Mucosa of stomach (tissue), 1 donor: Measurements from ENCODE around the gene CD93.
A peak's percentile ranks its signal among the peaks of the same experiment; 100 is the strongest.

Source experiments
- H3K27me3 ChIP-seq: one replicate; pipeline ENCODE4 v1.7.0; 2013; ENCODE audit warnings: mild to moderate bottlenecking, low read length; ENCODE audit not compliant: control insufficient read depth, insufficient read depth
- H3K36me3 ChIP-seq: one replicate; pipeline ENCODE4 v1.7.0; 2013; ENCODE audit warnings: low read length; ENCODE audit not compliant: control insufficient read depth, insufficient read depth
- H3K4me1 ChIP-seq: one replicate; pipeline ENCODE4 v1.7.0; 2013; ENCODE audit warnings: mild to moderate bottlenecking, low read length; ENCODE audit not compliant: control insufficient read depth, insufficient read depth
- H3K4me3 ChIP-seq: one replicate; pipeline ENCODE4 v1.7.0; 2013; ENCODE audit warnings: low read length
- H3K9ac ChIP-seq: one replicate; pipeline ENCODE4 v1.7.0; 2013; ENCODE audit warnings: mild to moderate bottlenecking, low read length, moderate library complexity
- H3K9me3 ChIP-seq: one replicate; pipeline ENCODE4 v1.7.0; 2013; ENCODE audit warnings: mild to moderate bottlenecking, low read length, moderate library complexity; ENCODE audit not compliant: control insufficient read depth
- donor health status: Pancreatic carcinoma.

The CD93 gene

DNA sequence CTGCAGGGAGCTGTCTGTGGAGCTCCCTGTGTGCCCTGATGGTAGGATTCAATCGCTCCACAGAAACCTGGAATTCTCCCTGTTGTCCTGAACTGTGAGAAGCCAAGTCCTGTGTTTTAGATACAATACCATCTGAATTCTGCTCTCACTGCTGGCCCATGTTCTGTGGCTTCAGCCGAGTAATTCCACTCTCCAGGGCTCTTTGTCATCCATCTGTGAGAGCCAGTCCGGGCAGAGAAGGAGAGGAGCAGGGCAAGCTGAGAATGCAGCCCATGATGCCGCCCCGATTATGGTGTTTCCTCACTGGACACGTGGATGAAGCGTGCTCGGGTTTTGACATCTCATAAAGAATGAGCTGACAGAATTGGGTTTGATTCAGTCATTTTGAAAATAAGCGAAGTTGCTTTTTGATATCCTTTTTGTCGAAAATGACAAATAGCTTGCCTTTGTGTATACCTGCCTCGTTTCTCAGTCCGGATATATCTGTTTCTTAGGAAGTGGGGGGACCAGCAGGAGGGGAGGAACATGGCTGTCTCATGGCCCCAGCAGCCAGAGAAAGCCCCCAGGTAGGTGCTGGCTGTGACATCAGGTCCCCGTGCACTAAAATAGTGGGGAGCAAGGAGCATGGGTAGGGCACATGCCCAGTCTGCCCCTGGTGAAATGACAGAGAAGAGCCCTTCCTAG, 8.2 kb upstream of the CD93 start:
- peaks cover 18% of the 10 kb centered on the region for H3K27me3 ChIP-seq
- no peaks in the 10 kb centered on the region for H3K36me3 ChIP-seq
- no peak overlapping the region for H3K9ac ChIP-seq

DNA sequence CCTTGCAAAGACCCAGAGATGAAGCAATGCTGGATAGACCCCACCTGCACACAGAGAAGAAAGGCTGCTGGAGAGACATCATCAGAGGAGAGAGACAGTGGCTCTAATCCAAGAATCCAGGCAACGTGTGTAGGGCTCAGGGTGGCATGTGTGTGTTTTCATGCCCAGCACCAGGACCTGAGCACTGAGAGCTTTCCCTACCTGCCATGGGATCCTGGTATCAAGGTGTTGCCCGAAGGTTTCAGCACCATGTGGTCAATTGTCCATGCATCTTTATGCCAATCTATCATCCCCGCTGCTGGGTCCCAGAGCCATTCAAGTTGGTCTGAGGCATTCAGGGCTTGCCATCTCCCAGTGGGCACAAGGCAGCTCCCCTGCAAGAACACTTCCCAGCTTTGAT, 7.5 kb upstream of the CD93 start:
- Histone ChIP-seq H3K4me3 (no peak overlapping the region), H3K27me3 (peaks cover 18% of the 10 kb centered on the region), H3K4me1 (peaks cover 13% of the 10 kb centered on the region), H3K9ac (no peak overlapping the region), H3K36me3 (no peaks in the 10 kb centered on the region), H3K9me3 (no peaks in the 10 kb centered on the region)

More for the DNA sequence above, 8.2 kb upstream of the CD93 start:
- no peaks in the 10 kb centered on the region for H3K9me3 ChIP-seq
- H3K4me1 ChIP-seq: peaks cover 13% of the 10 kb centered on the region
- no peak overlapping the region for H3K4me3 ChIP-seq

DNA sequence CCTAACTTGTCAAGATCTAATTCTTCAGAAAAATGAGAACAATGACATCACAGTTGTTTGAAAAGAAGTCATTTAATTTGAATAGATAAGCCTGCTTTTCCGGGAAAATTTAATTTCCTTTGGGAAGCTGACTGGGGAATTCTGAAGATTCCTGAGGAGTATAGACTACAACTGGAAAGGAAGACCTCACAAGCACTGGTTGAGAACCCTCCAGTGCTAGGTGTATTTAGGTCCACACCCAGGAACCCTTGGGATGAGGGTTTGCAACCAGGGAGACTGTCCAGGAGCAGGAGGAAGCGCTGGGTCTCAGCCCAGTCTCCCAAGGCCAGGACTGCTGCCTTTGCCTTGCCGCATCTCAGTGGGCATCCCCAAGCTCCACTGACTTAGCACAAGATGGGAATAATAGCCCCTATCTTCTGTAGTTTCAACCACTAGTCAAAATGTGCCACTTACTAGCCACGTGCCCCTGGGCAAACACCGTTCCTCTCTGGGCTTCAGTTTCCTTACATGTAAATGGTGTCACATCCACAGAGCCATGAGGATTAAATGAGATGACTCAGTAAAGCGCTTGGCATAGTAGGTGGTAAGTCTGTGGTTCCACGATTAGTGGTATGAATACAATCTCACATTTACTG, 6.9 kb upstream of the CD93 start:
- Histone ChIP-seq H3K9ac (no peak overlapping the region), H3K36me3 (no peaks in the 10 kb centered on the region), H3K27me3 (peaks cover 18% of the 10 kb centered on the region), H3K9me3 (no peaks in the 10 kb centered on the region), H3K4me1 (peaks cover 13% of the 10 kb centered on the region), H3K4me3 (no peak overlapping the region)

DNA sequence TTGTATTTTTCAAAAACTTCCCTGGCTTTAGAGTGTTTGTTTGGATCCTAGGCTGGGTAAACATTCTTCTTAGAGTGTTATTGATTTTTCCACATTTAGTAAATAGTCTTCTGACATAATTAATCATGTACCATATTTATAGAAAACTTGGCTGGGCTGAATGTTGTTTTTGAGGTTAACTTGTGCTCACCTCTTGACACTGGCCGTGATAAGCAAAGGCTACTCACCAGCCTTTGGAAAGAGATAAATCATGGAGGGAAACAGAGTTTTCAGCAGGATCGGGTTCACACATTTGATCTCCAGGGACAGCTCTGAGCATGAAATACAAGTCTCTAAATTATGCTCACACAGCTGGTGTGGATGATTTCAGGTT, 6.2 kb upstream of the CD93 start:
- no peak overlapping the region for H3K9ac ChIP-seq
- no peaks in the 10 kb centered on the region for H3K9me3 ChIP-seq
- H3K36me3 ChIP-seq: no peaks in the 10 kb centered on the region
- H3K4me3 ChIP-seq: no peak overlapping the region
- peaks cover 24% of the 10 kb centered on the region for H3K27me3 ChIP-seq
- peaks cover 13% of the 10 kb centered on the region for H3K4me1 ChIP-seq

DNA sequence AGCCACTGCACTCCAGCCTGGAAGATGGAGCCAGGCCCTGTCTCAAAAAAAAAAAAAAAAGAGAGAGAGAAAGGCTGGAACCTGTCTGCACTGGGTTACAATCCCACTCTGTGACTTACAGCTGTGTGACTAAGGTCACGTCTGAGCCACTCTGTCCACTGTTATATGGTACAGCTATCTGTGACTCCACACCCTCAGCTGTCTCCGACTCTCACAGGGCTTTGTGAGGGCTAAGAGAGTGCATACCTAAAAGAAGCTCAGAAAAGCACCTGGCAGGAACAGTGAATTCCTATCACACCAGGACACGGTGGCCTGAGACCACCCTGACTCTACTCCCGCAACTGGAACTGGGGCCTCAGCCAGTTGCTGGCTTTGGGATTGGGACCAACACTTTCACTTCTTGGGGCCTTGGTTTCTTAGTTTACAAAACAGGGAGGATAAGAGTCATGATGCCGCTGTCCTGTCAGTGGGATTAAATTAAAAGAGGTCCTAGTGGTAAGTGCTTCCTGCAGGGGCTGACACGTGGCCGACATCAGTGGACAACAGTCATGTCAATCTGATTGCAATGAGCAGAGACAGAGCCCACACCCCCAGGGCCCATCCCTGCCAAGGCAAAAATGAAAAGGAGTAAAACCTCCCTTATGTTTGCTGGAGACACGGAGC, 5.7 kb upstream of the CD93 start:
- Histone ChIP-seq H3K4me1 (peaks cover 13% of the 10 kb centered on the region), H3K36me3 (no peaks in the 10 kb centered on the region), H3K9me3 (no peaks in the 10 kb centered on the region), H3K9ac (no peak overlapping the region), H3K27me3 (peaks cover 24% of the 10 kb centered on the region), H3K4me3 (no peak overlapping the region)

DNA sequence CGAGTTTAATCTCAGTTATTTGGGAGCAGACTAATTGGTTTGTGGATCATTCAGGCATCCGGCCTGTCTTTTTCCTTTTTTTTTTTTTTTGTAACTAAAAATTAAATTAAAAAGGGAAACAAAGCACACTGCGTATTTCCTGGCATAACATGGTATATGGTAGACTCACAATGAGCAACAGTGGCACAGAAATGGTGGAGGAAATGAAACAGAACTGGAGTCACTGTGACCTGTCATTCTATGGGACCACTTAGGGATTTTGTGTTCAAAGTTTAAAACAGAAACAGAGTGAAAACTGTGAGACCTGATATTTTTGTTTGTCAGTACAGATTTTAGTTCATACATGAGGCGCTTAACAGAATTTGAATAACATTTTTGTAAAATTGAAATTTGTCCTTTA, 4.8 kb upstream of the CD93 start:
- no peaks in the 10 kb centered on the region for H3K36me3 ChIP-seq
- peaks cover 13% of the 10 kb centered on the region for H3K4me1 ChIP-seq
- no peak overlapping the region for H3K9ac ChIP-seq
- peaks cover 24% of the 10 kb centered on the region for H3K27me3 ChIP-seq
- no peak overlapping the region for H3K4me3 ChIP-seq
- H3K9me3 ChIP-seq: no peaks in the 10 kb centered on the region

DNA sequence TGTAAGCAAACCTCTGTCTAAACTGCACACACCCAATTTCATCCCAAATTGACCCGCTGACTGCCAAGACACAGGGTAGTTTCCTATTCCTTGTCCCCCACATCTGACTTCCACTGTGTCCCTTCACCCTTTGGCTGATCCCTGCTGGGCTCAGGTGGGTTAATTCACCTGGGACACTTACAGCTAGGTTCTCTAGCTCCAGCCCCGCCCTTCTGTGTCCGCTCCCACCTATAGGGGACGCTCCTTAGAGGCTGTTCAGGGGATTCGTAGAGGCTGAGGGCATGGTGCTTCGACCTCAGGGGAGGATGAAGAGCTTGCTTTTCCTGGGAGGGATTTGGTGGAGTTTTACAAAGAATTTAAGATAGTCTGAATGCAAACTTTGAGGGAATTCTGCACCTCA, 4.0 kb upstream of the CD93 start:
- H3K27me3 ChIP-seq: peaks cover 24% of the 10 kb centered on the region
- H3K9ac ChIP-seq: no peak overlapping the region
- no peaks in the 10 kb centered on the region for H3K9me3 ChIP-seq
- H3K4me3 ChIP-seq: no peak overlapping the region
- H3K36me3 ChIP-seq: no peaks in the 10 kb centered on the region
- peaks cover 13% of the 10 kb centered on the region for H3K4me1 ChIP-seq

DNA sequence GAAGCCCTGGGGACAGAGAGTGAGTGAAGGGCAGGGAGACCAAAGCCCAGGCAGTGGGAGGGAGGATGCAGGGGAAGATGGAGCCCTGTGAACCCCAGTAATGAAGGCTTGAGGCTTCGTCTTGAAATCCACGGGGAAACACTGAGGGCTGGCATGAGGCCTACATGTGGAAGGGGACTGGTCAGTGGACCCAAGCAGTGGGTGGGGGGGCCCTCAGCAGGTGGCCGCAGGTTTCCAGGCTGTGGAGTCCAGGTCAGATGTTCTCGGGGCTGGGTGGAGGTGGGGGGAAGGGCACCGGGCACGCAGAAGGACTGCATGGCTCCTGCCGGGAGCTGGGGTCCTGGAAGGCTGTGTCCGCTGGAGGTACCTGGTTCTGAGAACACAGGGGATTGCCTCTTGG, 2.7 kb upstream of the CD93 start:
- Histone ChIP-seq H3K4me3 (no peak overlapping the region), H3K9ac (no peak overlapping the region), H3K4me1 (peaks cover 13% of the 10 kb centered on the region), H3K27me3 (peaks cover 17% of the 10 kb centered on the region), H3K36me3 (no peaks in the 10 kb centered on the region), H3K9me3 (no peaks in the 10 kb centered on the region)

DNA sequence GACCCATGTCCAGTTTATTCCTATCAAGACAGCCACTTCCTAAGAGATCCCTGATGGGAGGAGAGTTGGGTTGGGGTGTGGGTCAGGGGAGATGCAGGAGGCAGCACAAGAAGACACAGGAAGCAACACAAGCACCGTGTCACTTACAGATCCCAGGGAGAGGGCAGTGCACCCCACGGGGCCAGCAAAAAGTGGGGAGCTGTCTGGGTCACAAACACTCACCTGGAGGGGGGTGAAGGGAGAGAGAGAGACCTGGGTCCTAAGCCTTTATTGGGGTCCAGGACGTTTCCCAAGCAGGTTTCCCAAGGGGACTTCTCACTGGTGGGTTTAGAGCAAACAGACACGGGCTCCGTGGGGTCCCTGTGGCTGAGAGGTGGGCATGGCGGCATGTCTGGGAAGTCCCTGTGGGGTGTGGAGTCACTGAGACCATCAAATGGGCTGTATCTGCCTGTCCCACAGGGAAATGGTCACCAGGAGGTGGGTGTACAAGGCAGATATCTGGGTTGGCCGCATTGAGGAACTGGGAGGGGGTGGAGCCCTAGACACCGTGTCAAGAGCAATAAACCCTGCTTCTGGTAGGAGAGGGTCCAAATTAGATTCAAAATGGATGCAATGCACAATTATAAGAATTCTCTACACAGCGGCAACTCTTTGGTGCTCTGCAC, 1.6 kb upstream of the CD93 start:
- Histone ChIP-seq H3K4me3 (no peak overlapping the region), H3K9ac (no peak overlapping the region), H3K36me3 (no peaks in the 10 kb centered on the region), H3K27me3 (peaks cover 14% of the 10 kb centered on the region), H3K9me3 (no peaks in the 10 kb centered on the region), H3K4me1 (peaks cover 11% of the 10 kb centered on the region)

DNA sequence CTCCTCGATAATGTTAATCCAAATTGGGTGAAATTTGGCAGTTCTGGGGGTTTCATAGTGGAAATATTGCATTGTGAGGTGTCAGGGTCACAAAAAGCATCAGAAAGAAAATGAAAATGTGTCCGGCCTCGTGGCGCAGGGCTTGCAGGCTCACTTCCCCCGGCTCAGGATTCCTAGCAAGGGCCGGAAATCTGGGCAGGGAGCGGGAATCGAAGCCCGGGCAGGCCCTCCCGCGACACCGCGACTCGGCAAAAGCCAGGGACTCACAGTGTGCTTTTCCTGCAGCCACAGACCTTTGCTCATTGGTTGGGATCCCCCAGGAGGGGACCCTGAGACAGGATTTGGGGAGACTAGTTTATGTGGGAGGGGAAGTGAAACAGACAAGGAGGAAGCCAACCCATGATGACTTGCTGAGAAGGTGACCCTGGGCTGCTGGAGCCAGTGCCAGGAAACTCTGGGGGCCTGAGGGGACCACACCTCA, 847 bp upstream of the CD93 start:
- Histone ChIP-seq H3K4me1 (peaks cover 4% of the 10 kb centered on the region), H3K36me3 (no peaks in the 10 kb centered on the region), H3K4me3 (no peak overlapping the region), H3K27me3 (peaks cover 14% of the 10 kb centered on the region), H3K9ac (peak overlapping the region; percentile 7), H3K9me3 (no peaks in the 10 kb centered on the region)

DNA sequence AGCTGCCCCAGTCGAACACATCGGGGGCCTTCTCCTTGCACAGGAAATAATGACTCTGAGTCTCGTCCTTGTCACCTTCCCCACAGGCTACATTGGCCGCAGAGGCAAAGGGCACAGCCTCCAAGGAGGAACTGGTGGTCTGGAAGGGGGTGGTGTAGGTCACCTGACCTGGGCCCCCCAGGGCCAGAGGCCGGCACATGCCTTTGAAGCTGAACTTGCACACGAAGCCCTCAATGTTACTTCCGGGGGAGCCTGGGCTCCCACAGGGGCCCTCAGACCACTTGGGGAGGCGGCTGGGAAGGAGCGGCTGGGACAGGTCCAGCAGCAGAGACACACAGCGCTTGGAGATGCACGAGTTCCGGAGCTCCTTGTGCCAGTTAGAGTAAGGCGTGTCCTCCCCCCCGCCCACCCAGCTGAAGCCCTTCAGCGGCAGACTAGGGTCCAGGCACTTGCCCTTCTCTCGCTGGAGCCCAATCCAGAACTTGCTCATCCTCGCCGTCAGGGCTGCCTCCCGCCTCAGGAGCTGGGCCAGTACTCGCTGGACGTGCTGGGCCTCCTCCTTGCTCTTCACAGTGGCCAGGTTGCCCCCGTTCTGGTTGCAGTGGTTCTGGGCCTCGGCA, 578 bp downstream of the CD93 start:
- Histone ChIP-seq H3K4me1 (no peaks in the 10 kb centered on the region), H3K4me3 (no peak overlapping the region), H3K9ac (peak overlapping the region; percentile 7), H3K27me3 (peaks cover 13% of the 10 kb centered on the region), H3K36me3 (no peaks in the 10 kb centered on the region), H3K9me3 (no peaks in the 10 kb centered on the region)
